Measurements from ENCODE around the gene LIMD2. TPM values are rescaled to one million over a fixed set of nuclear protein-coding genes. Genes with fewer than 3 reads are reported as not detected.
"Not testable (repeated sequence)": the region's sequence is repeated elsewhere in the genome, so short reads cannot be mapped to it uniquely, and the experiment has no call there.

LIMD2 gene
- total RNA-seq, 4 donors from 2014 or later, result 3.8 to 23.2 (median 11.8) TPM

DNA sequence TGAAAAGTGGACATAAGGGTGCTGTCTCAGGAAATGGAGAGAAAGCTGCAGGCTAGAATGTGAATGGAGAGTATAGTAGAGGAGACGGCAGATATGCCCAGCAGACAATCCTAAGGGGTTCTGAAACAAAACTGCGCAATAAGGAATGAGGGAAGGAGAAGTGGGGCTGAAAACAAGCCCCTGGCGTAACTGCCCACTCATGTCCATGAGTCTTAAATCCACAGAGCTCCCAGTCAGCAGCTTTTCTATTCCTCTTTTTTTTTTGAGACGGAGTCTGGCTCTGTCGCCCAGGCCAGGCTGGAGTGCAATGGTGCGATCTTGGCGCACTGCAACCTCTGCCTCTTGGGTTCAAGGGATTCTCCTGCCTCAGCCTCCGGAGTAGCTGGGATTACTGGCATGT, 35.8 kb upstream of the LIMD2 start:
- no peak for TF ChIP-seq POLR2A (IDR thresholded peaks at IDR 0.05)
- no peak for TF ChIP-seq CTCF (IDR thresholded peaks at IDR 0.05)
- intact Hi-C loops (cut with DNase I; ENCODE audit: low total_unique reads), result no loop called here
- no peak for DNase-seq
- H3K36me3 ChIP-seq, result no peaks in the 10 kb centered on the region
- no peak overlapping the region for H3K4me3 ChIP-seq
- H3K4me1 ChIP-seq, result peaks cover 0 to 4% of the 10 kb centered on the region in 2 donors
- H3K27me3 ChIP-seq, result no peaks in the 10 kb centered on the region
- no peak overlapping the region for H3K27ac ChIP-seq
- H3K9me3 ChIP-seq, result no peaks in the 10 kb centered on the region

- H3K4me3 ChIP-seq, result no peak overlapping the region
- no peak for DNase-seq
- H3K4me1 ChIP-seq, result no peaks in the 10 kb centered on the region
- no peaks in the 10 kb centered on the region for H3K9me3 ChIP-seq
- H3K27me3 ChIP-seq, result no peaks in the 10 kb centered on the region
- no peak overlapping the region for H3K27ac ChIP-seq
- intact Hi-C loops (cut with DNase I; ENCODE audit: low total_unique reads), result no loop called here
- no peaks in the 10 kb centered on the region for H3K36me3 ChIP-seq
- no peak for TF ChIP-seq CTCF (IDR thresholded peaks at IDR 0.05)
These were observed 22.5 kb upstream of the LIMD2 start for GRCh38 chr17:63722403-63722802.

DNA sequence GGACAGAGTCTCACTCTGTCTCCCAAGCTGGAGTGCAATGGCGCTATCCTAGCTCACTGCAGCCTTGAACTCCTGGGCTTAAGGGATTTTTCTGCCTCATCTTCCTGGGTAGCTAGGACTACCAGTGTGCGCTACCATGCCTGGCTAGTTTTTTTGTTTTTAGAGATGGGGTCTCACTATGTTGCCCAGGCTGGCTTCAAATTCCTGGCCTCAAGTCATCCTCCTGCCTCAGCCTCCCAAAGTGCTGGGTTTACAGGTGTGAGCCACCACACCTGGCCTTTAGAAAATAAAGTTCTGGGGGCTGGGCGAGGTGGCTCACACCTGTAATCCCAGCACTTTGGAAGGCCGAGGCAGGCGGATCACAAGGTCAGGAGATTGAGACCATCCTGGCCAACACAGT, 20.3 kb upstream of the LIMD2 start:
- H3K4me1 ChIP-seq; H3K4me3 ChIP-seq; H3K36me3 ChIP-seq; H3K9me3 ChIP-seq; intact Hi-C loops (cut with DNase I; ENCODE audit: low total_unique reads); DNase-seq; H3K27ac ChIP-seq; H3K27me3 ChIP-seq: not testable (repeated sequence)

DNA sequence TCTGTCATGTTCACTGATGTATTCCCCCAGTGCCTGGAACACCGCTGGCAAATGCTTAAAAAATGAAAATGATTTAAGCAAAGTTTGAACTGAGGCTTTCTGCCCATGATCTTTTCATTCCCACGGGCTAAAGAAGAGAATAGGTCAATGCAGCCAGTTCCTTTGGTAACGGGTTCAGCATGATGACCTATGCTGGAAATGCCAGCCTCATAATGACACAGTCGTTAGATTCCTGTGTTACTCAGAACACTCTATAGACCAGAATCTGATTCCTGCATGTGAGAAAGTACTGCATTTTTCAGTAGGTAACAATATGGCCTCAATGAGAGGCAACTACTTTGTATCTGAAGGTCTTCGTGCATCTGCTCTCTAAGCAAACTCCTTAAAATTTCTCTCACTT, 19.1 kb upstream of the LIMD2 start:
- no peaks in the 10 kb centered on the region for H3K4me1 ChIP-seq
- H3K4me3 ChIP-seq, result no peak overlapping the region
- no peak overlapping the region for H3K27ac ChIP-seq
- H3K27me3 ChIP-seq, result no peaks in the 10 kb centered on the region
- no peak for DNase-seq
- H3K36me3 ChIP-seq, result no peaks in the 10 kb centered on the region
- intact Hi-C loops (cut with DNase I; ENCODE audit: low total_unique reads), result no loop called here
- TF ChIP-seq CTCF (IDR thresholded peaks at IDR 0.05) (no peak), POLR2A (IDR thresholded peaks at IDR 0.05) (no peak)
- no peaks in the 10 kb centered on the region for H3K9me3 ChIP-seq

GRCh38 chr17:63716426-63716825, 16.5 kb upstream of the LIMD2 start:
- Histone ChIP-seq H3K27me3 (no peaks in the 10 kb centered on the region), H3K4me1 (no peaks in the 10 kb centered on the region), H3K36me3 (no peaks in the 10 kb centered on the region), H3K9me3 (no peaks in the 10 kb centered on the region), H3K27ac (no peak overlapping the region), H3K4me3 (no peak overlapping the region)
- DNase-seq, result no peak
- intact Hi-C loops (cut with DNase I; ENCODE audit: low total_unique reads), result no loop called here
- TF ChIP-seq CTCF (IDR thresholded peaks at IDR 0.05), result no peak

GRCh38 chr17:63714550-63715277, 14.8 kb upstream of the LIMD2 start:
- Histone ChIP-seq H3K4me3 (no peak overlapping the region), H3K27me3 (no peaks in the 10 kb centered on the region), H3K36me3 (no peaks in the 10 kb centered on the region), H3K27ac (no peak overlapping the region), H3K4me1 (no peaks in the 10 kb centered on the region), H3K9me3 (no peaks in the 10 kb centered on the region)
- TF ChIP-seq CTCF (IDR thresholded peaks at IDR 0.05), result no peak
- no peak for TF ChIP-seq POLR2A (IDR thresholded peaks at IDR 0.05)
- no peak for DNase-seq
- intact Hi-C loops (cut with DNase I; ENCODE audit: low total_unique reads), result no loop called here
